Immature natural killer cell (primary cell): ENCODE measurements around the gene PERCC1. TPM values are rescaled to one million over a fixed set of nuclear protein-coding genes. Genes with fewer than 3 reads are reported as not detected.
A peak's percentile ranks its signal among the peaks of the same experiment; 100 is the strongest.
"Not testable (repeated sequence)": the region's sequence is repeated elsewhere in the genome, so short reads cannot be mapped to it uniquely, and the experiment has no call there.

Experiments
- DNase-seq, 3 donors: peaks; one replicate each; pipeline ENCODE4 v3.0.0; 2022; ENCODE audit warnings: mixed read lengths in 1 of 3
- H3K27ac Mint-ChIP-seq, 6 donors: one replicate each; pipeline ENCODE4 v1.8.0; 2020; ENCODE audit warnings: mixed read lengths in 6 of 6, mild to moderate bottlenecking in 5 of 6, inconsistent platforms in 4 of 6, moderate library complexity in 3 of 6
- H3K27me3 Mint-ChIP-seq, 3 donors: one replicate each; pipeline ENCODE4 v1.8.0; 2020 to 2021; ENCODE audit warnings: low read depth in 3 of 3, mild to moderate bottlenecking in 3 of 3, mixed read lengths in 3 of 3, moderate library complexity in 3 of 3, inconsistent platforms in 1 of 3
- H3K36me3 Mint-ChIP-seq, 3 donors: one replicate each; pipeline ENCODE4 v1.8.0; 2020; ENCODE audit warnings: mixed read lengths in 3 of 3, inconsistent platforms in 2 of 3, mild to moderate bottlenecking in 2 of 3
- H3K4me1 Mint-ChIP-seq, 2 donors: one replicate each; pipeline ENCODE4 v1.8.0; 2020; ENCODE audit warnings: inconsistent platforms in 2 of 2, mild to moderate bottlenecking in 2 of 2, mixed read lengths in 2 of 2, moderate library complexity in 1 of 2
- H3K4me3 Mint-ChIP-seq, 5 donors: one replicate each; pipeline ENCODE4 v1.8.0; 2020; ENCODE audit warnings: mild to moderate bottlenecking in 5 of 5, mixed read lengths in 5 of 5, inconsistent platforms in 3 of 5, moderate library complexity in 3 of 5
- H3K9me3 Mint-ChIP-seq, 6 donors: one replicate each; pipeline ENCODE4 v1.8.0; 2020; ENCODE audit warnings: mild to moderate bottlenecking in 6 of 6, mixed read lengths in 6 of 6, inconsistent platforms in 4 of 6, moderate library complexity in 3 of 6
- polyA plus RNA-seq, 3 donors: library from polyadenylated mRNA; unstranded; fragments of 300-500 nt; fragmentation: Illumina TruSeq; gene quantifications; one replicate each; pipeline ENCODE4 v1.2.3, GENCODE V29; 2021

Gene PERCC1
- polyA plus RNA-seq, 3 donors from 2014 or later = not detected

DNA sequence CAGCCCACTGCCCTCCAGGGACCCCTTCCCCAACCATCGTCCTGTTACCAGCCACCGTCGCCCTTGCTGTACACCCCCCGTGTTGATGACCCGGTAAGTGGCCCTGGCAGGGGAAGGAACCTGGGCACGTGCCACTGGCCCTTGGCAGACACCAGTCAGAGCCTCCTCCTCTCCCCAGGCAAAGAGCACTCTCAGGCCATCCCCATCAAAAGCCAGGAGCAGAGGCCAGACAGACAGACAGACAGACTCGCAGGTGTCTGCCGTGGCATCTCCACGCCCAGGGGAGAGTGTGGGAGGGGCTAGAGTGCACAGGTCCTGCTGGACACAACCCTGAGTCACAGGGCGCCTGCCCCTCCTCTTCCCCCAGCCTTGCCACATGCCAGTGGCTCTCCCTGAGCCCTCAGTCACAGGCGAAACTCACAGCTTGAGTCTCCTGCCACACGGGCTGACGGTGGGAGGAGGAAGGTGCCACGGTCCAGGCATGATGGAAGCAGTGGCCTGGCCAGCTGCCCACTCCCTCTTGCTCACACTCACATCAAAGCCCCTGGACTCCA lies 36.2 kb downstream of the PERCC1 start:
- H3K9me3 Mint-ChIP-seq = no peaks in the 10 kb centered on the region
- no peak overlapping the region for H3K27ac Mint-ChIP-seq
- H3K4me1 Mint-ChIP-seq = peaks cover 22 to 26% of the 10 kb centered on the region in 2 donors
- no peaks in the 10 kb centered on the region for H3K36me3 Mint-ChIP-seq
- H3K27me3 Mint-ChIP-seq = peaks cover 0 to 8% (median 2%) of the 10 kb centered on the region in 3 donors
- H3K4me3 Mint-ChIP-seq = no peak overlapping the region
- DNase-seq = no peak

DNA sequence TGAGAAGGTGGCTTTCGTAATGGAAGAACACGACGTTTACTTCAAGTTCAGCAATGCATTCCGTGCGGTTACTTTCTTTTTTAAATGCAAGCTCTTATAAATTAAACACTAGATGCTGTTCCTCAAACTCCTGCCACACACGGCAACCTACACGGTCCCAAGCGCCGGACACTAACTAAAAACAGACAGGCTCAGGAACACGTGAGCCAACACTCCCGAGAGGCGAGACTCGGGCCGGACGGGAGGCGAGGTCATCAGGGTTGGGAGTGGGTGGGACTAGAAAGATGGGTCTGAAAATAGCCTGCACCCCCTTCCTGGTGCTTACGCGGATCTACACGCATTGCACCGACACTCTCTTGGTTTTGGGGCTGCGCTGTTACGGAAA lies 37.5 kb downstream of the PERCC1 start:
- Mint-ChIP-seq H3K4me1 (peaks cover 31 to 39% of the 10 kb centered on the region in 2 donors), H3K9me3 (no peaks in the 10 kb centered on the region), H3K4me3 (no peak overlapping the region), H3K27ac (no peak overlapping the region), H3K27me3 (peaks cover 0 to 9% (median 2%) of the 10 kb centered on the region in 3 donors), H3K36me3 (no peaks in the 10 kb centered on the region)
- DNase-seq = no peak

DNA sequence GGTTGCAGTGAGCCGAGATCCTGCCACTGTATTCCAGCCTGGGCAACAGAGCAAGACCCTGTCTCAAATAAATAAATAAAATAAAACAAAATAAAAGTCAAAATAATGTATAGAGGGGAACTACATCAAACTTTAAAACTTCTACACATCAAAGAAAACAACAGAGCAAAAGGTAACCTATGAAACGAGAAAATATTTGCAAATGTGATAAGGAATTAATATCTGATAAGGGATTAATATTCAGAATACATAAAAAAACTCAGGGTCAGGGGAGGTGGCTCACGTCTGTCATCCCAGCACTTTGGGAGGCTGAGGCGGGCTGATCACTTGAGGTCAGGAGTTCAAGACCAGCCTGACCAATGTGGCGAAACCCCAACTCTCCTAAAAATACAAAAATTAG lies 38.3 kb downstream of the PERCC1 start:
- H3K4me1 Mint-ChIP-seq = peaks cover 34 to 42% of the 10 kb centered on the region in 2 donors
- not testable (repeated sequence) for H3K4me3 Mint-ChIP-seq, H3K9me3 Mint-ChIP-seq, H3K27ac Mint-ChIP-seq, H3K36me3 Mint-ChIP-seq, DNase-seq
- H3K27me3 Mint-ChIP-seq = peaks cover 0 to 12% (median 2%) of the 10 kb centered on the region in 3 donors

DNA sequence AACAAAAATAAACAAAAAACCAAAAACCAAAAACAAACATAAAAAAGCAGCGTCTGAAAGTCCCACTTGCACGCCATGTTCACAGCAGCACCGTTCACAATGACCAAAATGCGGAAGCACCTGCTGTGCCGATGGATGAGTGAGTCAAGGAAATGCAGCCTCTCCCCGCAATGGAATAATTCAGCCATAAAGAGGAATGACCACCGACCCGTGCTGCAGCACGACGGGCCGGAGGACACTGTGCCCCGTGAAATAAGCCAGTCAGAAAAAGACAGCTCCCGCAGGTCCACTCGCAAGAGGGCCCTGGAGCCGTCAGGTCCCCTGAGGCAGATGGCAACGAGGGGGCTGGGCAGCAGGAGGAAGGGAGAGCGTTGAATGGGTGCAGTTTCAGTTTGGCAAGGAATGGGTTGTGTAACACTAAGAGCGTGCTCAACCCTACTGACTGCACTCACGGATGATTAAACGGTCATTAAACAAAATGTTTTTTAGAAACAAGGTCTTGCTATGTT lies 38.9 kb downstream of the PERCC1 start:
- Mint-ChIP-seq H3K36me3 (no peaks in the 10 kb centered on the region), H3K27me3 (peaks cover 0 to 14% (median 2%) of the 10 kb centered on the region in 3 donors), H3K4me1 (peaks cover 36 to 44% of the 10 kb centered on the region in 2 donors), H3K27ac (peak overlapping the region in 5 of 6 donors; percentile 37 to 60 (median 56)), H3K9me3 (no peaks in the 10 kb centered on the region), H3K4me3 (peak overlapping the region in 3 of 5 donors; percentile 25 to 57 (median 44))
- no peak for DNase-seq

DNA sequence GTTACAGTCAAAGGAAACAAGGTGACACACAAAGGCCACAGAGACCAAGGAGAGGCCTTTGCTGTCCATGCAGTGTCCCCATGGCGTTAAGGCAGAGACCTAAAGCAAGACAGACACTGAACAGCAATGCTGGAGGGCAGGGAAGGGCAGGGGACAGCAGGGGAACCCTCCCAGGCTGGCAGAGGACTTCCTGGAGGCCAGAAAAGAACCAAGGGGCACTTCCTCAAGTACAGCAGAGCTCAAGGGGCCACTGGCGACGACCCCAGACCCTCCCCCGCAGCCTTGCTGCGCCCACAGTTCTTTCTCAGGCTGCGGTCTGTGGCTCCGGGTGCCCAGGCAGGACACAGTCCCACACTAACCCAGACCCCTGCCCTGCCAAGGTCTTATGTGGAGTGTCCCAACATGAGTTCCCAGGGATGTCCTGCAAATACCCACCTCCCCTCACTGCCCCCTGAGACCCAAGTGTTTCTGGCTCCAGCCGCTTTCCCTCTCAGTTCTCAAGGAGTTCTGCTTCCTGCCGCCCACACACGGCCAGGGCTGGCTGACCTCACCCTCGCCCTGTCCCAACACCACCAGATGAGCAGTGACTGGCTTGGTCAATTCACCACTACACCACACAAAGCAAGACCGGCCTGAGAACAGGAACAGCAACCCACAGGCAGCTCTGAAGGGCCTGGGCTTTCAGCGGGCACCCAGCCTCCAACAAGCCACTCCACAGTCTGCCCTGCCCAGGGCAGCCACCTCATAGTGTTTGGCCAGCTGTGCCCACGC lies 39.8 kb downstream of the PERCC1 start:
- no peak for DNase-seq
- peaks cover 2 to 14% (median 3%) of the 10 kb centered on the region in 3 donors for H3K27me3 Mint-ChIP-seq
- no peaks in the 10 kb centered on the region for H3K36me3 Mint-ChIP-seq
- H3K4me1 Mint-ChIP-seq = peaks cover 40 to 49% of the 10 kb centered on the region in 2 donors
- H3K4me3 Mint-ChIP-seq = peak overlapping the region in 2 of 5 donors; percentile 12 to 38
- H3K27ac Mint-ChIP-seq = peak overlapping the region in 4 of 6 donors; percentile 22 to 68 (median 47)
- H3K9me3 Mint-ChIP-seq = no peaks in the 10 kb centered on the region

DNA sequence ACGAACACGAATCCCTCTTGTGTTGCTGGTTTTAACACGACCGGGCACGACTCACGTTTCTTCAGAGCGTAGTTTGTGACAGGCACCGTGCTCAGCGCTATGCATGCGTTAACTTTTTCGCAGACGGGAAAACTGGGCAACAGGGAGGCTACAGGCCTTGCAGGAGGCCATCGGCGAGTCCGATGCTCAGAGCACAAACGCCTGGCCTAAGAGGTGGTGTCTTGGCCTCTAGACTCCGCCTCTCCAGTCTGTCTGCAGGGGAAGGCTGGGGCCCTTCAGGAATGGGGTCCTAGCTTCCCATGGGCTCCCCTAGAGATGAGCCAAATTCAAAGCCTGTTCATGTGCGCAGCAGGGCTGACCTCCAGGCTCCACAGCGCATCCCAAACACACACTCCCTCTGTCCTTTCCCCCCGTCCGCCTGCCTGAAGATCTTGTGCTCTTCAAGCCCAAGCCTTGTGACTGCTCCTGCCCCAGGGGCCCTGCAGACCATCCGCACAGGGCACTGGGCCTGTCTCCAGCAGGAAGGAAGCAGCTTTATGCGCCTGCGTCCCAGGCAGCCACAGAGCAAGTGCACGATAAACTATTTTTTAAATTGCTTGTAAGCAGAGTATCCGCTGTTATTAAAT lies 40.8 kb downstream of the PERCC1 start:
- DNase-seq = no peak
- Mint-ChIP-seq H3K4me1 (peaks cover 43 to 52% of the 10 kb centered on the region in 2 donors), H3K27me3 (peaks cover 2 to 17% (median 6%) of the 10 kb centered on the region in 3 donors), H3K4me3 (no peak overlapping the region), H3K36me3 (no peaks in the 10 kb centered on the region), H3K27ac (peak overlapping the region in 4 of 6 donors; percentile 21 to 69 (median 32)), H3K9me3 (no peaks in the 10 kb centered on the region)

DNA sequence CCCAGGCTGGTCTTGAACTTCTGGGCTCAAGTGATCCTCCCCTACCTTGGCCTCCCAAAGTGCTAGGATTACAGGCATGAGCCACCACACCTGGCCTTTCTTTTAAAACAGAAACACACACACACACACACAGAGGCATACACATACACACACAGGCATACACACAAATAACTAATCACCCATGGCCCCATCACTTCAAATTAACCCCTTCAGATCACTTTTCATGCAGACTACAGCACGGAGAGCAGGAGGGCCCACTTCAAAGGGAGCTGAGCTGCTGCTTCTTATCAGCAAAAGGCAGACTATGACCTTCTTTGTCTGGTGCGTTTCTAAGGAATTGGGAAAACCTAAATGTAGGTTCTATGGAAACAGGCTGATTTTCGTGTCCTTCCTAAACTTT lies 42.1 kb downstream of the PERCC1 start:
- no peak for DNase-seq
- Mint-ChIP-seq H3K4me1 (peaks cover 41 to 52% of the 10 kb centered on the region in 2 donors), H3K4me3 (peak overlapping the region; percentile 63 to 79 (median 77)), H3K27ac (peak overlapping the region; percentile 30 to 94 (median 74)), H3K9me3 (no peaks in the 10 kb centered on the region), H3K36me3 (no peaks in the 10 kb centered on the region), H3K27me3 (peaks cover 2 to 17% (median 6%) of the 10 kb centered on the region in 3 donors)

DNA sequence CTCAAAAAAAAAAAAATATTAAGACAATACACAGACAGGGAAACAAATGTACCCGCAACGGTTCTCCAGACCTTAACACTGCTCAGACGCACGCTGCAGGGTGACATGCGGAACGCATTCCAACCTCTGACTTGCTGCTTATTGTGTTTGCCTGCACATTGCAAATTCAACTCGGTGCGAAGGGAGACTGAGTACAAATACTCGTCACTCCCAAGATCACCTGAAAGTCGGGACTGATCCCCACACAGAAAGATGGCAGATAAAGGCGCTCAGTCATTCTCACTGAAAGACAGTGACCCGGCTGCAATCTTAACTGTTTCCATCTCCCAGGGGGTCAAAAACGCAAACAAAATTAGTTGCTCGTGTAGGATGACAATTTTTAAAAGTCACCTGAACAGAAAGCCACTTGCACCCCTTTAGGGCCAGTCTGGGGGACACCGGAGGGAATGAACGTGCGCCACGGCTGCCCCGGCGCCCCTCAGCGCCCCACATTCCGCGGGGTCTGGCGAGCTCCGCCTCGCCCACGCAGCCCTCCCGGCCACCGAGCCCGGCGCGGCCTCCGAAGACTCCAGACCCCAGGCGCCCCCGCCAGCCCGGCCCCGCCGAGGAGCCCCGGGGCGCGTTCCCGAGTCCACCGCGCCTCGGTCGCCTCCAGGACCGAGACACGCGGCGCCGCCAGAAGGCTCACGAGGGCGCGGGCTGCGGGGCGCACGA lies 43.4 kb downstream of the PERCC1 start:
- Mint-ChIP-seq H3K4me1 (peaks cover 41 to 52% of the 10 kb centered on the region in 2 donors), H3K4me3 (peak overlapping the region; percentile 60 to 82 (median 67)), H3K27me3 (peaks cover 2 to 17% (median 6%) of the 10 kb centered on the region in 3 donors)

DNA sequence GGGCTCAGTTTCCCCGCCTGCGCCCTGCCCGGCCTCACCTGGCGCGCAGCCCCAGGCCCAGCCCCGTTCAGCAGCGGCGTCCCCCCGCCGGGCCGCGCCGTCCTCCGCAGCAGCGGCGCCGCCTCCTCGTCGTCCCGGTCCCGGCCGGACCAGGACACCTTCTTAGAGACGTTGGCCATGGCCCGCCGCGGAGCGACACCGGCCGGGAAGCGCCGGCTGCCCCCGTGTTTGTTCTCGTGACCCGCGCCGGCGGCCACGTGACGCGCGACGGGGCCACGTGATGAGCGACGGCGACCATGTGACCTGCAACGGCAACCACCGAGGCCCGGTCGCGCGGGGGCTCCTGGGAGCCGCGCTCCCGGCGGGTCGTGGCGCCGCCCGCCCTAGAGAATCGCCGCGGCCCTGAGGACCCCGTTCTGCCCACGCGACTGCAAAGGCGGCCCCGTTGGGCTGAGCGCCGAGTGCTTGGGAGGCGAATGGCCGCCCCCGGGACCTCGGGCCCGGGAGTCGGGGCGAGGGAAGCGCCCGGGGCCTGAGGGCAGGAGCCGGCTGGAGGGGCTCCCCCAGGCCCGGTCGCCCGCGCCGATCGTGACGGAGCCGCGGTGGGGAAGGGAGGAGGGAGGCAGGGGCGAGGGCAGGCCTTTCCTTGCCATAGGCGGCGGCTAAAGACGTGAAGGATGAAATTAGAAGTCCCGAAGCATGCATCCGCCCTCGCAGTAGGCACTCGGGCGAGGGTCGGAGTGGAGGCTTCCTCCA lies 44.1 kb downstream of the PERCC1 start, which contains the start of gene CLCN7:
Gene CLCN7 (minus strand): TSS at position 233 of the 756 bp plus-strand sequence. CDS start 54 bp downstream, at position 179.
- Mint-ChIP-seq H3K9me3 (no peaks in the 10 kb centered on the region), H3K36me3 (no peaks in the 10 kb centered on the region), H3K27me3 (peaks cover 2 to 15% (median 4%) of the 10 kb centered on the region in 3 donors), H3K4me3 (peak within 1 kb of the TSS; percentile 77 to 87 (median 82)), H3K4me1 (peaks cover 36 to 46% of the 10 kb centered on the region in 2 donors), H3K27ac (peak within 1 kb of the TSS; percentile 67 to 93 (median 87))
- DNase-seq = peak; percentile 86 to 89 (median 86)

More for the DNA sequence above, 43.4 kb downstream of the PERCC1 start:
- Mint-ChIP-seq H3K36me3 (no peaks in the 10 kb centered on the region), H3K27ac (peak overlapping the region in 3 of 6 donors; percentile 45 to 57 (median 46)), H3K9me3 (no peaks in the 10 kb centered on the region)
- DNase-seq = no peak

DNA sequence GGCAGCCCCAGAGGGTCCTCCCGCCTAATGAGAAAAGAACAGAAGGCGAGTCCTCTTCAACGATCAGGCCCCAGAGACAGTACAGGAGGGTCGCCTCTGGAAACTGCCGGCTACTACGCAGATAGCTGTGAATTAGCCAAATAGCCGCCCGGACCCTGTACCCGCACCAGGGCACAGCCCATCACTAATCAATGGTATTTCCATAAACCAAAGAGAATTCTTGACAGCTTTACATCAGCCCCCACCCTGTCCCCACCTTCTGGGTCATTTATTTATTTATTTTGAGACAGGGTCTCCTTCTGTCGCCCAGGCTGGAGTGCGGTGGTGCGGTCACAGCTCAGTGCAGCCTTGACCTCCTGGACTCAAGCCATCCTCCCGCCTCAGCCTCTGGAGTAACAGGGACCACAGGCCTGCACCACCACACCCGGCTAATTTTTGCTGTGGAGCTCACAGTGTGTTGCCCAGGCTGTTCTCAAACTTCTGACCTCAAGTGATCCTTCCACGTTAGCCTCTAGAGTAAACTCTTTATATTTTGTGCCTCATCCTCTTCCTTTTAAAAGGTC lies 44.8 kb downstream of the PERCC1 start:
- H3K4me3 Mint-ChIP-seq = peak overlapping the region; percentile 77 to 87 (median 82)
- peaks cover 33 to 40% of the 10 kb centered on the region in 2 donors for H3K4me1 Mint-ChIP-seq
- no peak for DNase-seq
- H3K27ac Mint-ChIP-seq = peak overlapping the region; percentile 67 to 93 (median 87)
- H3K9me3 Mint-ChIP-seq = no peaks in the 10 kb centered on the region
- H3K36me3 Mint-ChIP-seq = no peaks in the 10 kb centered on the region
- H3K27me3 Mint-ChIP-seq = peaks cover 2 to 15% (median 5%) of the 10 kb centered on the region in 3 donors

DNA sequence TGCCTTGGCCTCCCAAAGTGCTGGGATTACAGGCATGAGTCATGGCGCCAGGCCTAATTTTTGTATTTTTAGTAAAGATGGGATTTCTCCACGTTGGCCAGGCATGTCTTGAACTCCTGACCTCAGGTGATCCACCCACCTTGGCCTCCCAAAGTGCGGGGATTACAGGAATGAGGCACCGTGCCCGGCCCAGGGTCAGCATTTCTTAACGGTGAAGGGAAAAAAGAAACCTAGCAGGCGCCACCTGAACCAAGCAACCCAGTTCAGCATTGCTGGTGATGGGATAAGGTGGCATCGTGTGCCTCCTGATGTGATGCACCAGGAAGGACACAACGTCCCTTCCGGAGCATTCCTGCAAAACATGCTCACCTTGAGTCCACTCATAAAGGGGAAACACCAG lies 46.2 kb downstream of the PERCC1 start:
- Mint-ChIP-seq H3K4me1 (peaks cover 21 to 26% of the 10 kb centered on the region in 2 donors), H3K27me3 (peaks cover 2 to 12% (median 8%) of the 10 kb centered on the region in 3 donors), H3K36me3 (no peaks in the 10 kb centered on the region), H3K4me3 (peak overlapping the region in 1 of 5 donors; percentile 15), H3K27ac (no peak overlapping the region), H3K9me3 (no peaks in the 10 kb centered on the region)
- no peak for DNase-seq

DNA sequence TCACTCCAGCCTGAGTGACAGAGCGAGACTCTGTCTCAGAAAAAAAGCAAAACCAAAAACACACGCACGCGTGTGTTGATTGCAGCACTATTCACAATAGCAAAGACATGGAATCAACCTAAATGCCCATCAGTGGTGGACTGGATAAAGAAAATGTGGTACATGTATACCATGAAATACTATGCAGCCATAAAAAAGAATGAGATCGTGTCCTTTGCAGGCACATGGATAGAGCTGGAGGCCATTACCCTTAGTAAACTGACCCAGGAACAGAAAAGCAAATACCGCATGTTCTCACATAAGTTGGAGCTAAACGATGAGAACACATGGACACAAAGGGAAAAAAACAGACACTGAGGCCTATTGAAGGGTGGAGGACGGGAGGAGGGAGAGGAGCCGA lies 48.1 kb downstream of the PERCC1 start:
- DNase-seq, H3K4me3 Mint-ChIP-seq, H3K27me3 Mint-ChIP-seq, H3K27ac Mint-ChIP-seq, H3K9me3 Mint-ChIP-seq, H3K36me3 Mint-ChIP-seq: not testable (repeated sequence)
- H3K4me1 Mint-ChIP-seq = peaks cover 11% of the 10 kb centered on the region in 2 donors
